ENCODE measurements around the gene FRMPD3.

DNA sequence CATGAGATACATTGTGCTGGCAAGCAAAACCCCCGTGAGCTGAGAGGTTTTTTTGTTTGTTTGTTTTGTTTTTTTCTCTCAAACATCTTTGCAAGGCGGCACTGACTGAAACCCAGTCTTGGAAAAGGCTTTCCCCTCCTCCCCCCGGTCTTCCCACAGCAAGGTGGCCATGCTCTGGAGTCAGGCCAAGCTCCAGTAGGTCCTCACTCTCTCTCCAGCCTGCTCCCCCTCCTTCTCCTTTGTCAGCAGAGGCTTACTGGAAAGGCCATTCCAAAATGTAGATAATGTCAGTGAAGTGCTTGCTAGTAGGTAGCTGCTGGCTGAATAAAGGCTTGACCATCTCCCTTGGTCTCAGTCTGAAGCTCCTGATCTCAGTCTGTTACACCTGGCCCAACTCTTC is 32.6 kb downstream of the FRMPD3 start:
- TF ChIP-seq CTCF (IDR thresholded peaks at IDR 0.05) (no peak), POLR2A (IDR thresholded peaks at IDR 0.05) (no peak)

All from uterus (tissue), 2 donors.